ENCODE data around the gene TELO2.

Gene TELO2

DNA sequence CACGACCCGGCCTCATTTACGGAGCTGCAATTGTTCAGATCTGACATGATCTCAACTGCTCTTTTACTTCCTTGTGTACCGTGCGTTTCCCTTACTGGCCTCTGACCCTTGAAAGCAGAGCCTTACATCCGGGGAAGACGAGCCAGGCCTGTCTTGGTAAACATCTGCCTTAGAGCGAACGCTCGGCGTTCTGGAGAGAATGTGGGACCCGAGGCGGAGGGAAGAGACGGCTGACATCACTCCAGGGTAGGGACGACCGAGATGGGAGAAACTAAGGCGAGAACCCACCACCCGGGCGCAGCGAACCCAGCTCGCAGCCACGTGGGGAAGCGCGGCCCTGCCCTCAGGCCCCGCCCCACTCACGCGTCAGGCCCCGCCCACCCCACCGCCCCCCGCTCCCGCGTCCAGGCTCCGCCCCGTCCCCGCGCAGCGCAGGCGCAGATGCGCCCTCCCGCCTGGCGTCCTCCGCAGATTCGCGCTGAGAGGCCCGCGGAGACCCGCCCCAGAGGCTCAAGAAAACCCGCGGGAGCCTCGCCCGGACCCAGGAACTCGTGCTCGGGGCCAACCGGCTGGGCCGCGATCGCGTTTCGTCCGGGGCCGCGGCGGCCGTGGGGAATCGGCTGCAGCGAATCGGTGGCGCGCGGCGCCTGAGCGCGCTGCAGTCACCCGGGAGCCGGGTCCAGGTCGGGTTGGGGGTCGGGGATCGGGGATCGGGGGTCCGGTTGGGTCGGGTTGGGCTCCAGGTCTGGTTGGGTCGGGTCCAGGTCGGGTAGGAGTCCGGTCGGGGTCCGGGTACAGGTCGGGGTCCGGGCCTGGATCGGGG is at the start of gene TELO2:
Gene TELO2 (plus strand): TSS at position 438 of the 823 bp plus-strand sequence. CDS start 922 bp downstream, outside the sequence.
- peak; percentile 75 for DNase-seq

DNA sequence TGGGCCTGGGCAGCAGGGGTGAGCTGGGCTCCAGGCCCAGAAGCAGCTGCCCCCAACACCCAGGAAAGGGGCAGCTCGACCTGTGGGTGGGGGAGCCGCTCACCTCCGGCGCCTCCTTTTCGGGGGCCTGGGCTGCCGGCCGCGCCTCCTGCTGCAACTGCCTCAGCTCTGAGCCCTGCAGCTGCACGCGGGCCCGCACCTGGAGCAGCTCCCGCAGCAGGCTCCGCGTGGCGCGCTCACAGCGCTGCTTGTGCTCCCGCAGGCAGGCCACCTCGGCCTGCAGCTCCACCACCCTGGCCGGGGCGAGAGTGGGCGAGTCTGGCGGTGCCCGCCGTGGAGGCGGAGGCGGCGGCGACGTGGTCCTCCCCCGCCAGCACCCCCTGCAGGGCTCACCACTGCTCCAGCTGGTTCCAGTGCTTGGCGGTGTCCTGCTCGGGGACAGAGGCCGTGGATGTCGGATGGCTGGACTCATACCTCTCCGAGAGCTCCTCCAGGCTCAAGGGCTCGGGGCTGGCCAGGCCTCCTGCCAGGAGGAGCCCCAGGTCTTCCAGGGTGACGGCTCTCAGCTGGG is 49.7 kb upstream of the TELO2 start:
- no peak for DNase-seq

DNA sequence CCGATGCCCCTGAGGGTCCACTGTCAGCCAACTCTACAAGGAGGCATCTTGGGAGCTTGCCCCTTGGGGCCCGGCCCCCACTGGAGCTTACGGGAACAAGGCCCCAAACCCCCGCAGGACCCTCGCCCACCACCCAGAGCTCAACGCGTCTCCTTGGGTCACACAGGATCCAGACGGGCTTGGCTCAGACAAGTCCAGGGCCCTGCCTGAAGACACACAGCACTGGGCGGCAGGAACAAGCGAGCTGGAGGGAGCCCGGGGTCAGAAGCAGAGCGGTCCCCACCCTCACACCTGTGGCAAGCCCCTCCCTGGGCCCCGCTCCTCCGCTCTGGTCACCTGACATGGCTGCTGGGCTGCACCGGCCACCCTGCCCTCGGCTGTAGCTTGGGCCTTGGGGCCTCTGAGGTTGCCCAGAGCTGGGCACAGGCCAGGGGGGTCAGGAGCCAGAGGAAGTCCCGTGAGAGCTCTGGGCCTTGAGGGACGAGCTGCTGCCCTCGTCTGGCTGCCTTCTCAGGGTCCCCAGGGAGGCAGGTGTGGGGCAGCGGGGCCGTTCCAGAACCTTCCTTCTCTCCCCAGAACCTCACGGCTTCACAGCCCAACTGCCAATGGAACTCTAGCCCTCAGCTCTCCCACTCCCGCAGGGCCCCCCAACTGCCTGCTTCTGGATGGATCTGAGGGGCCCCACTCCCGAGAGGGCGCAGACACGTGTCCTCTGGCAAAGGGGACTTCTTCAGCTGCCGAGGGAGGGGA is 49.0 kb upstream of the TELO2 start, which contains the start of gene CCDC154:
Gene CCDC154 (minus strand): TSS at position 577 of the 750 bp plus-strand sequence. CDS start 234 bp downstream, at position 343.
- no peak for DNase-seq

DNA sequence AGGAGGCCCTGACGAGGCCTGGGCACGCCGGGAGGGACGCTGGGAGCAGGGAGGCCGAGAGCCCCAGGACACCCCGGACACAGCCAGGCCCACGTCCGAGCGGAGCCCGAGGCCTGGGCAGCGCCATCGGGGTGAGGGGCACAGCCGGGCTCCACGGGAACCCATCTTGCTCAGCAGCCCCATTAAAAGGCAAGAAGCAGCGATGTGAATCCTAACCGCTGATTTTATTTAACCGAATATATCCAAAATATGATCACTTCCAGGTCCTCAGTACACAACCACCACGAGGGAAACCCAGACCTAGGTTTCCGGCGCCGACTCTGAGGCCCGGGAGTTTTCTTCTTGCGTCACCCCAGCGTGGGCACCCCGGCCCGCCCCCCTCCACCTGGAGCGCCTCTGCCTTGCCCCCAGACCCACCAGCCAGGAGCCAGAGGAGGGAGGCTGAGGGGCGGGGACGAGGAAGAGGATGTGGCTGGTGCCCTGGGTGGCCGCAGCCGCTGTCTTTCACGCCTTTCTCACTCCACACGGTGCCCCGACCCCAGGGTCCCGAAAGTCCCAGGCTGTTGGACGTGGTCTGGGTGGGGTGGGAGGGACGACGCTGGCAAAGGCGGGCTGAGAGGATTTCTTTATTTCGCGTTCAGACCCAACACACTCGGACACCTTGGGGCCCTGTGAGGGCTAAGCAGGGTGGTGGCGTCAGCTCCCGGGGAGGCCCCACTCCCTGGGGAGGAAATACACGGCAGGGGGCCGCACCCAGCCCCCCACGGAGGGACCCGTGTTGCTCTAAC is 48.2 kb upstream of the TELO2 start:
- no peak for DNase-seq

DNA sequence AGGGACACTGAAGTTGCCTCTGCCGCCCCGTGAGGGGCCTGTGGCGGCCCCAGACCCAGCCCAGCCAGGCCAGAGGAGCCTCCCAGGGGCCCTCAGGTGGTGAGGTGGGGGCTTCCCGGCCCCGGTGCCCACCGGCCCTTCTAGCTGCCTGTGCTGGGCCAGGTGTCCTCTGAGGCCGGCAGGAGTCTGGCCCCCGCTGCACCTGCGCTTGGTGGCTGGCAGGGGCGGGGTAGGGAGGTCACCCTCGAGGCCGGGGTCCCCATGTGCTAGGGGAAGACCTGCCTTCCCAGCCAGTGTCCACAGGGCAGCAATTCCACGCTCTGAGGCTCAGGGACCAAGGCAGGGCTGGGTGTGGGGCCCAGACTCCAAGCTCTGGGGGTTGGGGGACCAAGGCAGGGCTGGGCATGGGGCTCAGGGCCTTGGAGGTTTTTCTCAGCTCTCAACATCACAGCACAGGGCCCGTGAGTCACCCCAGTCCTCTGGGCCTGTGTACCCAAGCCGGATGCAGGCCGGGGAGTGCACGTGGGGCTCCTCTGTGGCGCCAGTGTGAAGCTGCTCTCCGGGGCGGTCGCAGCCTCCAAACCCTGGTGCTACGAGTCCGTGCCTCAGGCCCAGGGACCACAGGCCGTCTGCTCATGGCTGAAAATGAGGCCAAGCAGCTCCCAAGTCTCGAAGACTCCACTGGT is 47.5 kb upstream of the TELO2 start:
- DNase-seq, result no peak

DNA sequence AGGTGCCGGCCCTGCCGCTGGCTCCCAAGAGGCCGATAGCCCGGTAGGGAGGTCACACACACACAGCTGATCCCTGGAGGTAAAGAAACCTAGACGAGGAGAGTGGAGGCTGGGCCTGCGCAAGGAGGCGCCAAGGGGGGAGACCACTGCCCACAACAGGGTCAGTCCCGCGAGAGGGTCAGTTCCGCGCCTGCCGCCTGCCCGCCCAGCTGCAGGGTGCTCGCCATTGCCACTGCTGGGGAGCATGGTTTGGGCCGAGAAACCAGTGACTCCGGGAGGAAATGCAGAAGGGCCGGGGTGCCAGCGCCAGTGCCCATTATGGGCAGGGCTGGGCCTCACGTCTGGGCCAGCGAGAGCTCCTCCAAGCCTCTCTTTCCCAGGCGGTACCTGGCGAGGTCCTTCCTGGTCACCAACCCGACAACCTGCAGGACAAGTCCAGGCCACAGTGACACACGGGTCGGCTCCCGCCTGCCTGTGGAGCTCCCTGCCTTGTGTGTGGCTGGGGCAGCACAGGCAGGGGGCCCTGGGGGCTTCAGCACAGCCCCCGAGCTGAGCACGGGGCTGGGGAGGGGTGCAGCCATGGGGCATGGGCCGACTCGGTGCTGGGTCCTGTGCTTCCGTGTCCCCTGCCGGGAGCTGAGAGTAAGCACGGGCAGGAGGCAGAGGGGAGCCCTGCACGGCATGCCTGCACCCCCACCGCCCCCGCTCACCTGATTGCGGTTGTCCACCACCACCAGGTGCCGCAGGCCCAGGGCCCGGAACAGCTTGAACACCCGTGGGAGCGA is 46.7 kb upstream of the TELO2 start:
- DNase-seq, result no peak

DNA sequence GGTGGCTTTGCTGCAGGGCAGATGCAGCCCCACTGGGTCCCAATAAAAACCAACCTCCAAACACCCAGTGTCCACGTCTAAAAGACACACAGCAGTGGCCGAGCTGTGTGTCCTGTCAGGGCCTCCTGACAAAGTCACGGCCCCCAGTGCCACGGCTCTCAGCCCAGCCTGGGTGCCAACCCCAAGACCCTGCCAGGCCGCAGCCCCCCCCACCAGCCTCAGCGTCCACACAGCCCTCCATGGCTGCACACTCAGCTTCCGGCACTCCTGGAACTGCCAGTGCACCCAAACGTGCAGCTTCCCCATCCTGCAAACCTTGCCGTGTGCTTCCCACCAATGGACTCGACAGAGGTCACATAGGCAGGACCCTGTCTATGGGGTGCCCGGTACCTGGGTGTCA is 45.2 kb upstream of the TELO2 start:
- no peak for DNase-seq

DNA sequence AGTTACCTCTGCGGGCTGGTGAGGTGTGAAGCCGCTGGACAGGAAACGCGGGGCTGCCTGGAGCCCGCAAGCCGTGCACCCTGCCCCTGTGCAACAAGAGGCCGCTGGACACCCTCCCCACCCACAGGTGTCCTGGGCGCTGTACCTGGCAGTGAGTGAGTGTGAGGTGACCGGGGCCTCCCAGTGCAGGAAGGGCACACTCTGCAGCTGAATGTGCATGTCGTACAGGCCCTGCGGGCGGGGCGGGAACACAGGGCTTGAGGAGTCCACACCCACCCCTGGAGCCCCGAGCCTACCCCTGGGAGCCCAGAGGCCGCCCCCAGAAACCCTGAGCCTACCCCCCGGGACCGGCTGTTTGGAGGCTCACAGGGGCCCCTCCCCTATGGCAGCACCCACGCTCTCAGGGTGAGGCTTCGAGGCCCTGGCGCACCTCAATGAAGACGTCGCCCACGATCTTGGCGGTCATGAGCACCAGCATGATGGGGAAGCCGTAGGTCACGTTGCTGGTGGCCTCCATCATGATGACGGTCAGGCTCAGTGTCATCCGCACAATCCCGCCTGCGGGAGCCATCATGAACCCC is 44.5 kb upstream of the TELO2 start:
- no peak for DNase-seq

DNA sequence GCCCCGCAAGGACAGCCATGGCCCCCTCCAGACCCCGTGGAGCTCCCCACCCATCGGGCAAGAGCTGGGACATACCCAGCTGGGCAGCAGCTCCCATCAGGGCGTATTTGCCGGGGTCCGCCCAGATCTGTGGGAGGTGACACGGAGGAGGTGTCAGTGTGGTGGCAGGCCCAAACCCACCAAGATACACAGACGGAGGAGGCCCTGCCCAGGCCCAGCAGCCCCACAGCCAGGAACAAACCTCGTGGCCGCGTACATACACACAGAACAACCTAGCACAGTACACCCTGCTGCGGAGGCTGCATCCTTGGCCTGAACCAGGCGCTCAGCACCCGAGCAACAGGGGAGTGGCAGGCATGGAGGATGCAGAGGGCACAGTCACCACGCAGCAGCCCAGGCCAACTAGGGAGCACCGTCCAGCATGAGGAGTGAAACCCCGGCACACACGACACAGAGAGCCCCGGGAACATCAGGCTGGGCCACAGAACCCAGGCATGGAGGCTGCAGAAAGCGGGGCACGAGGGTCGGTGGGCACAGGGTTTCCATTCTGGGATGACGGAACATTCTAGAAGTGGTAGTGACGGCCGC is 43.9 kb upstream of the TELO2 start:
- no peak for DNase-seq

DNA sequence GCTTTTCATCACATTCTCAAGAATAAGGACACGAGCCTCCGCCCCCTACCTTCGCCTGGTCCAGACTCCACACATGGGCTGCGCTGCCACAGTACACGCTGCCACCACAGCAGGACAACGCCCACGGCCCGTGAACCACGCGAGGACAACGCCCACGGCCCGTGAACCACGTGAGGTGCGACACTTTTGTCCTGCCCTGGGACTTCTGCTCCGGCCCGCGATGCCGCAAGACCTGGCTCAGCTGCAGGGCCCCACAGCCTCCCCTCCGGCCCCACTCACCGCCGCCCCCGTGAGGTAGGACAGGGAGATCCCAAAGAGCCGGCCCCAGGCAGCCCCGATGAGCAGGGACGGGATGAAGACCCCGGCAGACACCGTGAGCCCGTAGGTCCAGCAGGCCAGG is 42.9 kb upstream of the TELO2 start:
- no peak for DNase-seq

DNA sequence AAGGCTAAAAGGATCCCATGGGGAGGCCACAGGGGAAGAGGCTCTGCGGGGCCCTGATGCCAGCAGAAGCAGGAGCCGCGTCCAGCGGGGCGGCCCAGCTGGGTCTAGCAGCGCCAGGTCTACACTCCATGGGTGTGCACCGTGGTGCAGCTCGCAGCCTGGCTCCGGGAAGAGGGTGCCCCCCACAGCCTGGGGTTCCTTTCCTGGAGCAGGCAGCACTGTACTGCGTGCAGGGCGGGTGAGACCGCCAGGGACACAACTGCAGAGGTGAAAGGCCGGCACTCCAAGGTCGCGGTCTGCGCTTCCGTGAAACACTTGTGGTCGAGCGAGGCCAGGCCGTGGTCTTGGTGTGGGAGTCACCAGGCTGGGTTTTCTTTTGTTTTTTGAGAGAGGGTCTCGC is 42.3 kb upstream of the TELO2 start:
- DNase-seq, result no peak

DNA sequence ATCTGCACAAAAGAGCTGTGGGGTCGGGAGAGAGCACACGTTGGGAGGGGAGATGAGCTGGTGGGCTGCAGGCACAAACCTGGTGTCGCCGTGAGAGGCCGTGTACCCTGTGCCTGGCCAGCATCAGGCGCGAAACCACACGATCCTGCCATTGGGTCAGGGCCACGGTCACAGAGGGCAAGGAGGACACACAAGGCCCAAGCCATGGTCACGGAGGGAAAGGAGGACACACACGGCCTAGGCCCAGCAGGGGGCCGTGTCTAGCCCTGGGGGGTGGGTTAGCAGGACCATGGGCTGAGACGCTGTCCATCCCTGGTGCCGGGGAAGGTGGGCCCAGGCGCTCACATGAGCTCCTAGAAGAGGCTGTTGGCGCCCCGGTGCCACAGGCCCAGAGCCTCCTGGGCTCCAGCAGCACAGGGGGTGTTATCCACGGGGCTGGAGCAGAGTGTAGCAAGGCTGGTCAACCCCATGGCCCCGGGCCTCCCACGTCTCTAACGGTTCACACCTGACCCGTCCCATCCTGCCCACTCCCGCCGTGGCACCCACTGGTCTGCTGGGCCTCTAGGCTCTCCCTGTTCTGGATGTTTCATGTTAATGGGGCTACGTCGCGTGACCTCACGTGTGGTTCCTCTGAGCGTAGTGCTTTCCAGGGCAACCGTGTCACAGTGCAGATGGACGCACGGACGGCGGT is 41.3 kb upstream of the TELO2 start:
- no peak for DNase-seq

DNA sequence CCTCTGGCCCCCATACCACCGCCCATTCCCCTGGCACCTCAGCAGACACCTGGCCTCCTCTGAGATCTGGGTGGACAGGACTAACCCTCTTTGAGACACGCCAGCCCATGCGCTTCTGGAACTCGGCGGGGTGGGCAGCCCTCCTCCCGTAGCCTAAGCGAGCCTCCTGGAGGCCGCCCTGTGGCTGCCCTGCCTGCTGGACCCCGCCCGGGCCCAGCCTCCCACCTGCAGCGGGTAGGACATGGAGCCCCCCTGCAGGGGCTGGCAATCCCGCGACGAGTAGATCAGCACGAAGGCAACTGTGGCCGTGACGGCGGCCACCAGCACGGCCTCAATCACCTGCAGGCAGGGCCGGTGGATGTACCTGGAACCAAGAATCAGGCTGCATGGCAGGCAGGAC is 40.6 kb upstream of the TELO2 start:
- DNase-seq, result no peak

DNA sequence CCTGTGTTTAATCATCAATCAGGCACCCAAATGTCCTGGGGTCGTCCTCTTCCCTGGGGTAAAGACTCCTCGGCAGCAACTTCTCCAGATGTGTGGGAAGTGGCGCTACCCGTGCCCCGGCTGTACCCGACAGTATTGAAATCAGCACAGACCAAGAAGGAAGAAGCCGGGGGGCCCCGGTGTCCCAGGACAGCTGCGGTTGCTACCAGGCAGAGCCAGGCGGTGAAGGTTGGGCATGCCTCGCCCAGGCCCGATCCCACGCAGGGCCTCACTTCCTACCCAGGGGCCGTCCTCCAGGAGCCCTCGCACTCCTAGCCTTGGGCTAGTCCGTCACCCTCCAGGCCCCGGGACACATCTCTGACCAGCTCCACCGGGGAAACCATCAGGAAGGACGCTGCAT is 39.8 kb upstream of the TELO2 start:
- no peak for DNase-seq

DNA sequence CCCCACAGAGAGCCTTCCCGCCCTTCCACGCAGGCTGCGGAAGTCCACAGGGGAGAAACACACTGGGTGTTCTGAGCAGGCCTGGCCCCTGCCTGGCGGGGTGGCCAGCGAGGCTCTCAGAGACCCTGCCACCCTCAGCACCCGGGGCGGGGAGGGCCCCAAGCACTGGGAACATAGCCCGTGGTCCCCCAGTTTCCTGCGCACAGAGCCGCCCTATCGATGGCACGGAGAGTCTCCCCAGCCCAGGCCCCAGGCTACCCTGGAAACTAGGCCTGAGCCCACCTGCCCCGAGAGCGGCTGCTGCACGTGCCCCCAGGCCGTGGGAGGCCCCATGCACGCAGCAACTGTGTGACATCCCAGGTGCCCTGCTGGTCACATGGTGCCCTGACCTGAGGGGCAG is 38.6 kb upstream of the TELO2 start:
- no peak for DNase-seq

DNA sequence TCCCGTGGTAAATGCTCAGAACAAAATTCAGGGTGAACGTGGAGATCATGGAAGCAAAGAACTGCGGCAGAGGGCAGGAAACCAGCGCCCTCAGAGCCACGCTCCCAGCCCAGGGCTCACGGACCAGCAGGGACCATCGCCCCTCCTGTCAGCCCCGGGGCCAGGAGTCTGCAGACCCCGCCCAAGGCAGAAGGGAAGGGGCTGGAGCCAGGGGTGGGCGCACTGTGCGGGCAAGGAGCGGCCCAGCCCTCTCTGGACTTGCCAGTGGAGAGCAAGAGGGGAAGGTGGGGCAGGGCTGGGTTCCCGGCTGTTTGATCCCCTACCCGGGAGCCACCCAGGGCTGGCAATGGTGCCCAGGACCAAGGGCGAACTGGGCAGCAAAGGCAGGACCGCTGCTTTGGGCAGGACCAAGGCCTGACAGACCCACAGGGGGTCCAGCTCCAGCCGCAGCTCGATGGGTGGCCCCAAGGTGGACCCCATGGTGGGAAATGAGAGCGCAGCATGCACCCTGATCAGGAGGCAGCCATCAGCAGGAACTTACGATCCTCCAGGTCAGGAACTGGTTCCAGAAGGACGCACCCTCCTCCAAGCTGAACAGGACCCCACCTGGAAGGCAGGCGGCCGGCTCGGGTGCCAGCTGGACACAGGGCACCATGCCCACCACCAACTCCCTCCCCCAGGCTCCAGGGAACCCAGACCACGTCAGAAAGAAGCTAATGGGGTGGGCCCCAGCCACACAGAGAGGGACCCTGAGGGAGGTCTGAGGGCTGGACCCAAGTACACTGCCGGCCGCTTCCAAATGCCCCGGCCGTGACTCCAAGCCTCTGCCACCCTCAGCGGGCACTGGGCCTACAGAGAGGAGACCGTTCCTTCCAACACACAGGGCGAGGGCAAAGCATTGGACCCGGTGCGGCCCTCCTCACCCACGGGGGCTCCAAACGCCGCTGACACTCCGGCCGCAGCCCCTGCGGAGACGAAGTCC is 37.7 kb upstream of the TELO2 start:
- no peak for DNase-seq

DNA sequence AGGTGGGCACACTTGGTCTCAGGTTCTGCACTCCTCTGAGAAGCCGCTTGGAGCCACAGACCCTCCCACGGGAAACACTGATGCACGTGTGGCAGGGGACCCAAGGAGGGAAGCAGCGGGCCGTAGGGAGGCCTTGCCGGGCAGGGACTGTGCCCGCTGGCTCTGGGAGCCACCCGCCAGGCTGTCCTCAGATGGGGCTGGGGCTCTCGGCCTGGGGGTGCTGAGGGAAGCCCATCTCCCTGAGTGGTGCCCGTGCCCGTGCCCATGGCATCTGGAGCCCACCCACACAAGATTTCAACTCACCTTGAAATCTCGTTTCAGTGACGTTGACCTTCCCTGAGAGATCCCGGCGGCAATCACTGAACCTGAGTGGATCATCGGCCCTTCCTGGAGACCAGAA is 36.2 kb upstream of the TELO2 start:
- DNase-seq, result no peak

DNA sequence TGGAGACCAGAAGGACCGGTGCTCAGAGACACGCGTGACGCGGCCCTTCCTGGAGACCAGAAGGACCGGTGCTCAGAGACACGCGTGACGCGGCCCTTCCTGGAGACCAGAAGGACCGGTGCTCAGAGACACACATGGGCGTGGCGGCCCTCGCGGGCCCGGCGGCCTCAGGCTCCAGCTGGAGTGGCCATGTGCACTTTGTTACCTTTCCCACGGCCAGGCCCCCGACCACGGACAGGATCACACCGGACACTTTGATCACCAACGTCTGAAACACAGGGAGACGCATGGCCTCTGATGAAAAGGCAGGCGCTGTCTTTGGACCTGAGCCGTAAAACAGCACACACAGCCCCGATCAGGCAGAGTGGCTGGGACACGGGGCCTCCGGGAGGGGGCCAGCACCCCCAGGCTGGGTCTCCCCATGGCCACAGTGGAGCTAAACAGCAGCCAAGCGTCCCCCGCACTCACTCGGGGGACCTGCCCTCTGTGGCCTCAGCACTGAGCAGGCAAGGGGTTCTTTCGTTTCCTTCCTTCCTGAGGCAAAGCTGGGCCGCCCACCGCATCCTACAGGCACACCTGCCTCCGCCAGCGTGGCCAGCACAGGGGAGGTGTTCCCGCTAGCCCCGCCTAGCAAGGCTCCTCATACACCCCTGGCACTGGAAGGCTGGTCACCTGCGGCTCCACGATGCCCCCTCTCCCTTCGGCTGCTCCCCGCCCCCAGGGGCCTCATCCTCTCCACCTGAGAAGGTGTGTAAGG is 35.5 kb upstream of the TELO2 start:
- no peak for DNase-seq

Measured in DMS153 (cell line).